PFSK-1 (cell line): Measurements from ENCODE around the gene CHST2.

ENCODE experiments used
- FOXP2 ChIP-seq: optimal IDR thresholded peaks from 2 replicates; pipeline ENCODE3; 2011; ENCODE audit warnings: borderline replicate concordance, control low read depth, inconsistent platforms; ENCODE audit not compliant: insufficient read depth; ENCODE audit errors: extremely low read length, extremely low read depth
- POLR2AphosphoS5 ChIP-seq: IDR thresholded peaks from 2 replicates; pipeline ENCODE4 v1.6.1; 2012; ENCODE audit warnings: low read depth, mild to moderate bottlenecking, control low read depth, low read length, moderate library complexity
- SIN3A ChIP-seq: IDR thresholded peaks from 2 replicates; pipeline ENCODE4 v1.6.1; 2012; ENCODE audit warnings: mild to moderate bottlenecking, low read length, moderate library complexity, borderline replicate concordance; ENCODE audit not compliant: insufficient read depth
- TAF1 ChIP-seq: IDR thresholded peaks from 2 replicates; pipeline ENCODE4 v1.6.1; 2012; ENCODE audit warnings: low read length, control low read depth, borderline replicate concordance; ENCODE audit not compliant: insufficient read depth
- TF ChIP-seq, protein P1 (sequence below), 2 experiments: IDR thresholded peaks; 2 replicates each; pipeline versions ENCODE4 v1.6.1 to v1.8.0; 2011 to 2012; ENCODE audit warnings: low read depth in 2 of 2, low read length in 2 of 2, control low read depth in 1 of 2, inconsistent platforms in 1 of 2, mild to moderate bottlenecking in 1 of 2, moderate library complexity in 1 of 2; ENCODE audit not compliant: insufficient read depth in 1 of 2

Gene CHST2

DNA sequence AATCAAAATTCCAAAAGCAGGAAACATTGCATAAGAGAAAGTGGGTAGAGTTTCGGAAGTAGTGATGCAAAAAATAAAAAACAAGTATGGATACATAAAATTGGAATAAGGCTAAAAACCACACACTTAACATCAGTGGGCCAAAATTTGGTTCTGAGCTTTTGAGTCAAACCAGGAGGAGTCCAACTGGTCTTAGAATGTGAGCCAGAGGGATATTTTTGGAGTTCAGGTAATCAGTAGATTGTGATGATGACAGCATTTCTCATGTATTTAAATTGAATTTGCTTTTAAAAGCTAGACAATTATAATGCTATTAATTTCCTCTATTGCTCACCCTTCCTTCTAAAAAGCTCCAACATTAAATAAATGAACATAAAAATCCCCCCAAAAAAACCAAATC lies 38.2 kb upstream of the CHST2 start:
- TF ChIP-seq SIN3A (no peak), POLR2AphosphoS5 (no peak), TAF1 (no peak), FOXP2 (no peak)
- TF ChIP-seq, protein P1, sequence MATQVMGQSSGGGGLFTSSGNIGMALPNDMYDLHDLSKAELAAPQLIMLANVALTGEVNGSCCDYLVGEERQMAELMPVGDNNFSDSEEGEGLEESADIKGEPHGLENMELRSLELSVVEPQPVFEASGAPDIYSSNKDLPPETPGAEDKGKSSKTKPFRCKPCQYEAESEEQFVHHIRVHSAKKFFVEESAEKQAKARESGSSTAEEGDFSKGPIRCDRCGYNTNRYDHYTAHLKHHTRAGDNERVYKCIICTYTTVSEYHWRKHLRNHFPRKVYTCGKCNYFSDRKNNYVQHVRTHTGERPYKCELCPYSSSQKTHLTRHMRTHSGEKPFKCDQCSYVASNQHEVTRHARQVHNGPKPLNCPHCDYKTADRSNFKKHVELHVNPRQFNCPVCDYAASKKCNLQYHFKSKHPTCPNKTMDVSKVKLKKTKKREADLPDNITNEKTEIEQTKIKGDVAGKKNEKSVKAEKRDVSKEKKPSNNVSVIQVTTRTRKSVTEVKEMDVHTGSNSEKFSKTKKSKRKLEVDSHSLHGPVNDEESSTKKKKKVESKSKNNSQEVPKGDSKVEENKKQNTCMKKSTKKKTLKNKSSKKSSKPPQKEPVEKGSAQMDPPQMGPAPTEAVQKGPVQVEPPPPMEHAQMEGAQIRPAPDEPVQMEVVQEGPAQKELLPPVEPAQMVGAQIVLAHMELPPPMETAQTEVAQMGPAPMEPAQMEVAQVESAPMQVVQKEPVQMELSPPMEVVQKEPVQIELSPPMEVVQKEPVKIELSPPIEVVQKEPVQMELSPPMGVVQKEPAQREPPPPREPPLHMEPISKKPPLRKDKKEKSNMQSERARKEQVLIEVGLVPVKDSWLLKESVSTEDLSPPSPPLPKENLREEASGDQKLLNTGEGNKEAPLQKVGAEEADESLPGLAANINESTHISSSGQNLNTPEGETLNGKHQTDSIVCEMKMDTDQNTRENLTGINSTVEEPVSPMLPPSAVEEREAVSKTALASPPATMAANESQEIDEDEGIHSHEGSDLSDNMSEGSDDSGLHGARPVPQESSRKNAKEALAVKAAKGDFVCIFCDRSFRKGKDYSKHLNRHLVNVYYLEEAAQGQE (IDR thresholded peaks at IDR 0.05; ENCODE audit: insufficient read depth in 1 of 2, low read depth in 2 of 2, low read length in 2 of 2), result no peak

- TF ChIP-seq POLR2AphosphoS5 (no peak), TAF1 (no peak), SIN3A (no peak), FOXP2 (no peak)
- TF ChIP-seq, protein P1 (IDR thresholded peaks at IDR 0.05; ENCODE audit: insufficient read depth in 1 of 2, low read depth in 2 of 2, low read length in 2 of 2), result no peak
Observed at GRCh38 chr3:143081844-143082778, 37.5 kb upstream of the CHST2 start.

GRCh38 chr3:143083781-143084180 lies 35.8 kb upstream of the CHST2 start:
- TF ChIP-seq FOXP2, result no peak
- TF ChIP-seq TAF1, result no peak
- TF ChIP-seq, protein P1 (IDR thresholded peaks at IDR 0.05; ENCODE audit: insufficient read depth in 1 of 2, low read depth in 2 of 2, low read length in 2 of 2), result no peak
- TF ChIP-seq SIN3A, result no peak
- no peak for TF ChIP-seq POLR2AphosphoS5

GRCh38 chr3:143084856-143085731 lies 34.5 kb upstream of the CHST2 start:
- no peak for TF ChIP-seq TAF1
- TF ChIP-seq SIN3A, result no peak
- no peak for TF ChIP-seq FOXP2
- TF ChIP-seq POLR2AphosphoS5, result no peak
- TF ChIP-seq, protein P1 (IDR thresholded peaks at IDR 0.05; ENCODE audit: insufficient read depth in 1 of 2, low read depth in 2 of 2, low read length in 2 of 2), result no peak
